Osteoblast (primary cell): Measurements from ENCODE around the gene HDAC11. TPM values are rescaled to one million over a fixed set of nuclear protein-coding genes. Genes with fewer than 3 reads are reported as not detected.

Experiments used
- DNase-seq: peaks from one replicate; pipeline ENCODE4 v3.0.0; 2011; ENCODE audit warnings: low spot score, mixed read lengths; ENCODE audit not compliant: insufficient read length; ENCODE audit errors: missing footprints
- H2AFZ ChIP-seq: 2 replicates; pipeline ENCODE4 v1.6.0; 2011; ENCODE audit warnings: mild to moderate bottlenecking, low read length
- H3K27ac ChIP-seq: 2 replicates; pipeline ENCODE4 v1.5.1; 2011; ENCODE audit warnings: mild to moderate bottlenecking, low read depth, low read length, moderate library complexity
- H3K27me3 ChIP-seq: 2 replicates; pipeline ENCODE4 v1.6.0; 2012; ENCODE audit warnings: mild to moderate bottlenecking, control low read depth, inconsistent platforms, low read length, moderate library complexity; ENCODE audit not compliant: insufficient read depth
- H3K36me3 ChIP-seq: 2 replicates; pipeline ENCODE4 v1.5.1; 2011; ENCODE audit warnings: mild to moderate bottlenecking, low read length, control low read depth, moderate library complexity; ENCODE audit not compliant: insufficient read depth
- H3K4me1 ChIP-seq: 2 replicates; pipeline ENCODE4 v1.5.1; 2011; ENCODE audit warnings: mild to moderate bottlenecking, low read length, control low read depth, moderate library complexity; ENCODE audit not compliant: insufficient read depth
- H3K4me2 ChIP-seq: 2 replicates; pipeline ENCODE4 v1.6.0; 2011; ENCODE audit warnings: mild to moderate bottlenecking, low read length; ENCODE audit not compliant: insufficient read depth
- H3K4me3 ChIP-seq: fragments of 200-600 bp; sonication (generic); 3 replicates; pipeline ENCODE4 v1.5.1; 2012; ENCODE audit warnings: mild to moderate bottlenecking, low read length, inconsistent platforms; ENCODE audit not compliant: insufficient read depth
- H3K79me2 ChIP-seq: 2 replicates; pipeline ENCODE4 v1.6.0; 2012; ENCODE audit warnings: mild to moderate bottlenecking, low read length, control low read depth, inconsistent platforms; ENCODE audit not compliant: insufficient read depth
- H3K9me3 ChIP-seq: 2 replicates; pipeline ENCODE4 v1.5.1; 2011; ENCODE audit warnings: low read depth, low read length, control low read depth
- H4K20me1 ChIP-seq: 2 replicates; pipeline ENCODE4 v1.6.0; 2012; ENCODE audit warnings: mild to moderate bottlenecking, low read length, control low read depth; ENCODE audit not compliant: insufficient read depth
- CTCF ChIP-seq: IDR thresholded peaks from 2 replicates; pipeline ENCODE4 v1.5.1; 2011; ENCODE audit warnings: mild to moderate bottlenecking, low read depth, low read length, moderate library complexity; ENCODE audit errors: extremely low read depth
- total RNA-seq: library from RNA; depleted of rRNA; stranded (reverse); fragments of >200 nt; gene quantifications from 2 replicates; pipeline ENCODE4 v1.2.3, GENCODE V29; 2012

HDAC11 gene
- total RNA-seq, 1 donor = 11.2 TPM

- Histone ChIP-seq H4K20me1 (peaks cover 14% of the 10 kb centered on the region), H3K4me2 (no peak overlapping the region), H2AFZ (no peak overlapping the region), H3K36me3 (no peaks in the 10 kb centered on the region), H3K79me2 (no peaks in the 10 kb centered on the region), H3K4me3 (no peak overlapping the region), H3K4me1 (peaks cover 7% of the 10 kb centered on the region), H3K27ac (no peak overlapping the region), H3K9me3 (no peaks in the 10 kb centered on the region), H3K27me3 (no peaks in the 10 kb centered on the region)
- no peak for DNase-seq
- TF ChIP-seq CTCF = no peak
These were observed 13.8 kb downstream of the HDAC11 start for GRCh38 chr3:13493867-13494441.

GRCh38 chr3:13494463-13495350 lies 14.6 kb downstream of the HDAC11 start:
- Histone ChIP-seq H4K20me1 (peaks cover 12% of the 10 kb centered on the region), H3K79me2 (no peaks in the 10 kb centered on the region), H3K4me3 (no peak overlapping the region), H3K4me2 (no peak overlapping the region), H3K9me3 (no peaks in the 10 kb centered on the region), H2AFZ (no peak overlapping the region), H3K4me1 (peaks cover 7% of the 10 kb centered on the region), H3K27me3 (no peaks in the 10 kb centered on the region), H3K27ac (no peak overlapping the region), H3K36me3 (no peaks in the 10 kb centered on the region)
- TF ChIP-seq CTCF = peak; percentile 57
- DNase-seq = peak; percentile 54

- H3K27ac ChIP-seq = no peak overlapping the region
- H3K9me3 ChIP-seq = no peaks in the 10 kb centered on the region
- no peak overlapping the region for H3K4me3 ChIP-seq
- no peak overlapping the region for H3K4me2 ChIP-seq
- no peak for DNase-seq
- no peaks in the 10 kb centered on the region for H3K36me3 ChIP-seq
- peaks cover 7% of the 10 kb centered on the region for H3K4me1 ChIP-seq
- no peak for TF ChIP-seq CTCF
- no peaks in the 10 kb centered on the region for H3K79me2 ChIP-seq
- no peaks in the 10 kb centered on the region for H3K27me3 ChIP-seq
- no peak overlapping the region for H2AFZ ChIP-seq
- peaks cover 12% of the 10 kb centered on the region for H4K20me1 ChIP-seq
These were observed 15.3 kb downstream of the HDAC11 start for GRCh38 chr3:13495351-13495813.
